ENCODE data around the gene ZNF76. TPM values are rescaled to one million over a fixed set of nuclear protein-coding genes. Genes with fewer than 3 reads are reported as not detected.

The ZNF76 gene
- total RNA-seq, 4 donors from 2014 or later, result 18.9 to 56.1 (median 41.1) TPM

GRCh38 chr6:35310265-35310831 lies 50.8 kb downstream of the ZNF76 start:
- no peak for TF ChIP-seq POLR2A (IDR thresholded peaks at IDR 0.05)
- TF ChIP-seq, protein P1, sequence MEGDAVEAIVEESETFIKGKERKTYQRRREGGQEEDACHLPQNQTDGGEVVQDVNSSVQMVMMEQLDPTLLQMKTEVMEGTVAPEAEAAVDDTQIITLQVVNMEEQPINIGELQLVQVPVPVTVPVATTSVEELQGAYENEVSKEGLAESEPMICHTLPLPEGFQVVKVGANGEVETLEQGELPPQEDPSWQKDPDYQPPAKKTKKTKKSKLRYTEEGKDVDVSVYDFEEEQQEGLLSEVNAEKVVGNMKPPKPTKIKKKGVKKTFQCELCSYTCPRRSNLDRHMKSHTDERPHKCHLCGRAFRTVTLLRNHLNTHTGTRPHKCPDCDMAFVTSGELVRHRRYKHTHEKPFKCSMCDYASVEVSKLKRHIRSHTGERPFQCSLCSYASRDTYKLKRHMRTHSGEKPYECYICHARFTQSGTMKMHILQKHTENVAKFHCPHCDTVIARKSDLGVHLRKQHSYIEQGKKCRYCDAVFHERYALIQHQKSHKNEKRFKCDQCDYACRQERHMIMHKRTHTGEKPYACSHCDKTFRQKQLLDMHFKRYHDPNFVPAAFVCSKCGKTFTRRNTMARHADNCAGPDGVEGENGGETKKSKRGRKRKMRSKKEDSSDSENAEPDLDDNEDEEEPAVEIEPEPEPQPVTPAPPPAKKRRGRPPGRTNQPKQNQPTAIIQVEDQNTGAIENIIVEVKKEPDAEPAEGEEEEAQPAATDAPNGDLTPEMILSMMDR (IDR thresholded peaks at IDR 0.05), result no peak
- no peak for DNase-seq
- H3K4me1 ChIP-seq, result no peaks in the 10 kb centered on the region
- no peaks in the 10 kb centered on the region for H3K36me3 ChIP-seq
- no peaks in the 10 kb centered on the region for H3K9me3 ChIP-seq
- no peak overlapping the region for H3K27ac ChIP-seq
- no peak overlapping the region for H3K4me3 ChIP-seq
- intact Hi-C loops (cut with DNase I; ENCODE audit: low total_unique reads), result no loop called here
- H3K27me3 ChIP-seq, result no peaks in the 10 kb centered on the region

GRCh38 chr6:35311390-35312075 lies 52.0 kb downstream of the ZNF76 start:
- Histone ChIP-seq H3K4me1 (no peaks in the 10 kb centered on the region), H3K27ac (no peak overlapping the region), H3K9me3 (no peaks in the 10 kb centered on the region), H3K27me3 (no peaks in the 10 kb centered on the region), H3K36me3 (no peaks in the 10 kb centered on the region), H3K4me3 (no peak overlapping the region)
- DNase-seq, result no peak
- TF ChIP-seq, protein P1 (IDR thresholded peaks at IDR 0.05), result no peak
- no peak for TF ChIP-seq POLR2A (IDR thresholded peaks at IDR 0.05)
- intact Hi-C loops (cut with DNase I; ENCODE audit: low total_unique reads), result no loop called here

DNA sequence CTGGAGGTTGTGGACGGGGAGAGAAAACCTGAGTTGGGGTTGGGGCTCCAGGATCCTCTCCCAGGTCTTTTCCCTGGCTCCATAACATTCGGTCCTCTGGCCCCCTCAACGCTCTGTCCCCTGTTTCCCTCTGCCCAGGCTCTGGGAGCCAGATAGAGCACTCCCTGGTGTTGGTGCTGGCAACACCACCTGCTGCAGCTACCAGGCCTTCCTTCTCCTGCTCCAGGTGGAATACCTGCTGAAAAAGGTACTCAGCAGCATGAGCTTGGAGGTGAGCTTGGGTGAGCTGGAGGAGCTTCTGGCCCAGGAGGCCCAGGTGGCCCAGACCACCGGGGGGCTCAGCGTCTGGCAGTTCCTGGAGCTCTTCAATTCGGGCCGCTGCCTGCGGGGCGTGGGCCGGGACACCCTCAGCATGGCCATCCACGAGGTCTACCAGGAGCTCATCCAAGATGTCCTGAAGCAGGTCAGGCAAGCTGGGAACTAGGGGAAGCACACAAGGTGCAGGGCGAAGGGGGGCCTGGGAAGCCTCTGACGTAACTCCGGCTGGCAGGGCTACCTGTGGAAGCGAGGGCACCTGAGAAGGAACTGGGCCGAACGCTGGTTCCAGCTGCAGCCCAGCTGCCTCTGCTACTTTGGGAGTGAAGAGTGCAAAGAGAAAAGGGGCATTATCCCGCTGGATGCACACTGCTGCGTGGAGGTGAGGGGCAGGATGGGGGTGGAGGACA lies 52.7 kb downstream of the ZNF76 start:
- Histone ChIP-seq H3K27me3 (no peaks in the 10 kb centered on the region), H3K9me3 (no peaks in the 10 kb centered on the region), H3K36me3 (no peaks in the 10 kb centered on the region), H3K4me3 (no peak overlapping the region), H3K4me1 (no peaks in the 10 kb centered on the region), H3K27ac (no peak overlapping the region)
- no peak for DNase-seq
- intact Hi-C loops (cut with DNase I; ENCODE audit: low total_unique reads), result no loop called here
- TF ChIP-seq, protein P1 (IDR thresholded peaks at IDR 0.05), result no peak
- TF ChIP-seq POLR2A (IDR thresholded peaks at IDR 0.05), result no peak

GRCh38 chr6:35312807-35313206 lies 53.3 kb downstream of the ZNF76 start:
- intact Hi-C loops (cut with DNase I; ENCODE audit: low total_unique reads), result no loop called here
- Histone ChIP-seq H3K27ac (no peak overlapping the region), H3K36me3 (no peaks in the 10 kb centered on the region), H3K9me3 (no peaks in the 10 kb centered on the region), H3K27me3 (no peaks in the 10 kb centered on the region), H3K4me1 (peaks cover 0 to 3% of the 10 kb centered on the region in 2 donors), H3K4me3 (no peak overlapping the region)
- no peak for TF ChIP-seq POLR2A (IDR thresholded peaks at IDR 0.05)
- TF ChIP-seq, protein P1 (IDR thresholded peaks at IDR 0.05), result no peak
- no peak for DNase-seq
